Right lung (tissue), 5 donors: ENCODE measurements around the gene TRIP12. TPM values are rescaled to one million over a fixed set of nuclear protein-coding genes. Genes with fewer than 3 reads are reported as not detected.
"Not testable (repeated sequence)": the region's sequence is repeated elsewhere in the genome, so short reads cannot be mapped to it uniquely, and the experiment has no call there.

Experiments used
- DNase-seq, 2 donors: peaks; one replicate each; pipeline ENCODE4 v3.0.0-alpha.2; 2013
- polyA plus RNA-seq, 5 donors: library from polyadenylated mRNA; unstranded; fragments of 120-200 nt; gene quantifications; one replicate each; pipeline versions ENCODE4 v1.2.1 to v1.2.3, GENCODE V29; 2013; ENCODE audit warnings: inconsistent platforms in 1 of 5, low replicate concordance in 1 of 5; ENCODE audit not compliant: insufficient read length in 5 of 5, insufficient read depth in 1 of 5

The TRIP12 gene
- polyA plus RNA-seq, 5 donors = 111 to 192 (median 174) TPM

DNA sequence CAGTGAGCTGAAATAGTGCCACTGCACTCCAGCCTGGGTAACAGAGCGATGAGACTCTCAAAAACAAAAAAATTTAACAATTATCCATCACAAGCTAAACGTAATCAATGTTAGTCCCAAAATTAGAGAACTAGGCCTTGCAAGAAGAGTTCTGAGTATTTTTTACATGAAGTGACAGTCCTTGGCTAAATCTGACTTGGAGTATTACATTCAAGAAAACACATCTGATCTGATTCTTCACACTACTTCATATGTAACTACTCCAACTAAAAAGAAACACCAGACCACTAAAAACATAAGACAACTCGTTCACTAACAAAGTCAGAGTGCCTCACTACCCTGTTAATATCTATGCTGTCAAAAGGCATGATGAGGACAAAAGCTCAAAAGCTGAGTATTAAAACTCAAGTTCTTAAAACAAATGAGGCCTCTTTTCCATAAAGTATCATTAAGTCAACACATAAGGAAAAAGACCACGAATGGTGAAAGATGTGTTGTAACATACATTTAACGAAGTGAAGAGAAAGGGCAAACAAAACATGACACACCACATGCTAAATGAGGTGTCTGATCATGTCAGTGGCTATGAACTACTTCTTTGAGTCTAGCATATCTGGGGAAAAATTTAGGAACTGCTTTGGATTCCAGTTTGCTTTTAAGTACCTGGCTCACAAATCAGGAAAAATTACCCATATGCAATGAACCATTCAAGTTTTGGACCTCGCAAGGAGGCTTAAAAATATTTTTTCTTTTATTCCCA is 42.4 kb downstream of the TRIP12 start:
- no peak for DNase-seq

- no peak for DNase-seq
Measured at GRCh38 chr2:229875549-229875948, 46.3 kb downstream of the TRIP12 start.

GRCh38 chr2:229874647-229875046 is 47.2 kb downstream of the TRIP12 start:
- no peak for DNase-seq

GRCh38 chr2:229873123-229873581 is 48.7 kb downstream of the TRIP12 start:
- DNase-seq = no peak

GRCh38 chr2:229870903-229871656 is 50.7 kb downstream of the TRIP12 start:
- no peak for DNase-seq

DNA sequence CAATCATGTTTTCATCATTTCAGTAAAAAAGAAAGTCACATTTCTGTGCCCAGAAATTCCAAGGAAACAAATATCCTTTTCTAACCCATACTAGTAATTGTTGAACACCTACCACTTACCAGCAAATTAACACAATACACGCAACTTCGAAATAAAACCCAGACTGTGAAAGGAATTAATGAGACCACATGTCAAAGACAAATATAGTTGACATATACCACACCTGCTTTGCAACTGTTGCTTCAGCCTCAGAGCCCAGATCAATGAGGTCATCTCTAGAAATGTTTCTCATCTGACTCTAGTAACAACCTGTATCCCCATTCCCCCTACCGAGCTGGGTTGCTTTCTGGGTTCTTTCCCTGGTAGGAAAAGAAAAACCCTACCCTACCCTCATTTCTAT is 52.6 kb downstream of the TRIP12 start:
- DNase-seq = no peak

DNA sequence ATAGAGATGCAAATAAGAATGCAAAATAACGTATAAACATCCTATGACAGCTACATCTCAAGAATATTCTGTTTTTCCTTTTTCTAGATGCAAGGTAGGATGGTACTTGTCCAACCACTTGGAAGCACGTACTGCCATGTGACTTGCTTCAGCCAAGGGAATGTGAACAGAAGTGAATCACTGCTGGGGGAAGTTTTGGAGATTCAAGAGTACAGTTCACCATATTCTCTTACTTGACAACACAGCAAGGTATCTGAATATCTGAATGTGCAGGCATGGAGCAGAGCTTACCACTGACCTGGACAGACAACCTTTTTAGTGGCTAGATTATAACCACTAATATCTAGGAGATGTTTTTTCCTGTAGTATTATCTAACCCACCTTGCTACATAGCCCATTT is 53.0 kb downstream of the TRIP12 start:
- DNase-seq = no peak

- no peak for DNase-seq
Measured at GRCh38 chr2:229865033-229865432, 56.8 kb downstream of the TRIP12 start.

DNA sequence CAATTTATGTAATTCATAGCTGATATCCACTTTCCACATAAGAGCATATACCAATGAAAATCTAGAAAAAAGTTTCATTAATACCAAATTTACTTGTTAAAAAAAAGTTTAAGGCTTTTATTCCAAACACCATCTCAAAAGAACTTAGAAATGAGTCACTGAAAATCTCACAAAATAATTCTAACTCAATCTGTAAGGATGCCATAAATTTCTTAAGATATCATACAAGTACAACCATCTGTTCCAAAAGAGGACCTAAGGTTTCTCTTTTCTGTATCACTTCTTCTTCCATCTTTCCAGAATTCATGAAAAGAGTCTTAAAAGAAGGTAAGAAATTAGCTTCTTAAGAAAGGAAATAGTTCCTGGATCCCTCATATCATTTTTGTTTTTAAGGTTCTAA is 60.4 kb downstream of the TRIP12 start:
- DNase-seq = no peak

DNA sequence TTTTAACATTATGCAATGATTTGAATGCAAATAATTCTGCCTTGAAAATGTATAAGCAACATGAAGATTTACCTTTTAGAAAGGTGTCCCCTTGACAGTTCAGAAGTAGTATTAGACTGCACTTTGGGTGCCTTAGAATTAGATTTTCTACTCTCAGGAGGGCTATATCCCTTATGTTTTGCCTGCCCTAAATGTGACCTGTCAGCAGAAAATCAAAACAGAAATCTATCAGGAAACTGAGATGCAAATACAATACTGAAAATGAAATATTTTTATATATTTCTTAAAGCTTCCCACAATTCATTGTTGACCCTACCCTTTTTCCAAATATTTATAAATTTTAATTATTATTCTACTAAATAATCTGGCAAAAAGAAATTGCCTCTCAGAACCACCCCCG is 61.5 kb downstream of the TRIP12 start:
- DNase-seq = no peak

GRCh38 chr2:229858351-229858750 is 63.5 kb downstream of the TRIP12 start:
- no peak for DNase-seq

DNA sequence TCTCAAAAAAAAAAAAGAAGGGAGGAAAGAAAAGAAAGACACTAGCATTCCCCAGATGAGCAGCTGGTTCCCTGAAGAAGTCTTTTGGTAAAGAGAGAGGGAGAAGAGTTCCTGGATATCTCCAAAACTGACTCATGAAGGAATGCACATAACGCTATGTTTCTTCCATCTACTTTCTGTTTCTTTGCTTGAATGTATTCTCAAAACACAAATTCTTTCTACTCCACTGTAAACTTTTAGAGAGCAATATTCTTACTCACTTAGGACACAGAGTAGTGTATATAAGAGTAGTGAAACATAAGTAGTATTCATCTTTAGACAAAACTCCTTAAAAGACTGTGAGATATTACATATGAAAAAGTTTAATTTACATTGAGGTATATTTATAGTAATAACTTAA is 64.2 kb downstream of the TRIP12 start:
- DNase-seq = no peak

- no peak for DNase-seq
Measured at GRCh38 chr2:229856413-229856812, 65.4 kb downstream of the TRIP12 start.

DNA sequence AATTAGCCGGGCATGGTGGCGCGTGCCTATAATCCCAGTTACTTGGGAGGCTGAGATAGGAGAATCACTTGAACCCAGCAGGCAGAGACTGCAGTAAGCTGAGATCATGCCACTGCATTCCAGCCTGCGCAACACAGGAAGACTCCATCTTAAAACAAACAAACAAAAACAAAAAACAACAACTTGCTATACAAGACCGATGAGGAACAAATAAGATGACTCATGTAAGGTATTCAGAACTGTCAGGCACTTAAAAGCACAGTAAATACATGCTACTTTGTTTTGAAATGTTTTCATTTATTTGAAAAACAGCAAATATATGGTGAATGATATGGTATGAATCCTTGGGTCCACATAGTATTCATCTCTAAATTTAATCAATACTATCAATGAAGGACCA is 66.7 kb downstream of the TRIP12 start:
- no peak for DNase-seq

GRCh38 chr2:229852565-229852964 is 69.2 kb downstream of the TRIP12 start:
- DNase-seq = peak; percentile 35

GRCh38 chr2:229851870-229852269 is 69.9 kb downstream of the TRIP12 start:
- no peak for DNase-seq

GRCh38 chr2:229850355-229851275 is 71.2 kb downstream of the TRIP12 start:
- DNase-seq = not testable (repeated sequence)

DNA sequence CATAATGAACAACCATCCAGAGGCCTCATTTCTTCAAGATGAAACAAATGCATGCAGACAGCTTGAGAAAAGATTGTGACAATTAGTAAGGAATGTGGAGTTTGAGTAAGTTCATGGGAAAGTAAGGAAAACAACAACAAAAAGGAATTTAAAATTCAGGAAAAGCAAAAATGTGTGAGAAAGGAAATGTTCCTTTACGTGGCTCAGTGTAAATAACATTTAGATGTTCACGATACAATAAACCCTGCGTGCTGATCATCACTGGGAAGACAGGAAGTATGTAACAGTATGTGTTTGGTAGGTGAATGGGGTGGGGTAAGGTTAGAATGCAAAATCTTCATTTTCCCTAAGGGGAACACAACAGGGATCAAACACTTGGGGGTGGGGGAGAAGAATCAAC is 72.7 kb downstream of the TRIP12 start:
- no peak for DNase-seq

DNA sequence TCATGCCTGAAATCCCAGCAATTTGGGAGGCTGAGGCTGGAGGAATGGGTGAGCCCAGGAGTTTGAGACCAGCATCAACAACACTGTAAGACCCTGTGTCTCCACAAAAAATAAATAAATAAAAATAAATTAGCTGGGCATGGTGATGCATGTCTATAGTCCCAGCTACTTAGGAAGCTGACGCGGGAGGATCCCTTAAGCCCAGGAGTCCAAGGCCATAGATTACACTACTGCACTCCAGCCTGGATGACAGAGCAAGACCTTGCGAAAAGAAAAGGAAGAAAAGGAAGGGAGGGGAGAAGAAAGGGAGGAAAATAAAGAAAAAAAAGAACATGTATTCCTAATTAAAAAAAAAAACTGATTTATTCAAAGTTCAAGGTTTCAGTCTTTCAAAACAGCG is 78.2 kb downstream of the TRIP12 start:
- DNase-seq = no peak

GRCh38 chr2:229838729-229839128 is 83.1 kb downstream of the TRIP12 start:
- DNase-seq = no peak

DNA sequence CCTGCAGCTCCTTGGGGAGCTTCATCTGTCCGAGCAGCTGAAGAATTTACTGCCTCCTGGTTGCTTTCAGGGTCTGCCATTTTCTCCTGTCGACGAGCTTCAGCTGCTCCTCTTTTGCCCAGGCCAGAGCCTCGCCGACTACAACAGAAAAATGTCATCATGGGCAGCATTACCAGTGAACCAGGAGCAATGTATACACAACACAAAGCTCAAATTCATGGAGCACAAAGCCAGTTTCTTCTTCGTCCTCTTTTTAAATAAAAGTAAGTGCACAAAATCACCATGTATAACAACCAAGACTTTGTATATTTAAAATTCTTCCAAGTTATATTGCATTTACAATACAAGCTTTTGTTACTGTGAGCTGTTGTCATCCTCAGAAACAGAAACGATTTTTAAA is 85.0 kb downstream of the TRIP12 start:
- DNase-seq = no peak

DNA sequence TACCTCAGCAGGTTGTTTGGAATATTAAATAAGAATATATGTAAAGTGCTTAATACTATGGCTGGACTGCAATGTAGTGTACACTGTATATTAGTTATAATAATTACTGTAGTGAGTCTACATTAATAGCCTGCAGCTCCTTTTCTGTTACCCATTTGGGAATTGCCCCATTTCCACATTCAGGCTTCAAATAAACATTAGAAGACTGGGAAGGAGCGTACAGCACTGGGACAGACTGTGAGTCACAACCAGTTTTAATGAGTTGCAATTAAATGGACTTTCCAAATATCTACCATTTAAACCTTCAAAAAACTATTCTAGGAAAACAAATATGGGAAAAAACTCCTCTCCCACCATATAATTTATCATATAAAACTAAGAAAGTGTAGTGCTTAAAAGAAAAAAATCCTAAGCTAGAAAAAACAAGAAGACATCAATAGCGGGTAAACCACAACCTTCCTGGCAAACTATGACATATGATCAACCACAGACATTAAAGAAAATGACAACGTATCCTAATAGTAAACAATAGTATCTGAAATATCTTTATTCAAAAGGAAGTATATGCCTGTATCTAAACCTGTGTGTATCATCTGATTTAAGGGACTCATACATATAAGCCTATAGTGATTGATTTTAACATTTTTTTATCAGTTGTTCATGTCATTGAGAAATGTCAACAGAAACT is 86.1 kb downstream of the TRIP12 start:
- DNase-seq = no peak
